GM21526 (cell line): ENCODE data around the gene MED12L.

Experiments
- ATAC-seq: cut with Tn5 transposase; IDR thresholded peaks from one replicate; pipeline ENCODE4 v1.9.1; 2021; ENCODE audit warnings: moderate library complexity; ENCODE audit not compliant: unreplicated experiment, low FRiP score

Gene MED12L

GRCh38 chr3:151086484-151087456, 1.3 kb downstream of the MED12L start:
- ATAC-seq, result peak; percentile 73

GRCh38 chr3:151087648-151088047, 2.2 kb downstream of the MED12L start:
- ATAC-seq, result no peak

- ATAC-seq, result no peak
These were observed 6.4 kb downstream of the MED12L start for GRCh38 chr3:151091685-151092345.

- no peak for ATAC-seq
These were observed 7.7 kb downstream of the MED12L start for GRCh38 chr3:151093148-151093547.

- ATAC-seq, result peak; percentile 64
These were observed 8.4 kb downstream of the MED12L start for GRCh38 chr3:151093905-151094304.

- no peak for ATAC-seq
These were observed 11.3 kb downstream of the MED12L start for GRCh38 chr3:151096716-151097115.

- no peak for ATAC-seq
These were observed 14.6 kb downstream of the MED12L start for GRCh38 chr3:151100076-151100475.

- no peak for ATAC-seq
These were observed 16.0 kb downstream of the MED12L start for GRCh38 chr3:151101270-151101969.

GRCh38 chr3:151106311-151106710, 20.8 kb downstream of the MED12L start:
- no peak for ATAC-seq

- no peak for ATAC-seq
These were observed 21.7 kb downstream of the MED12L start for GRCh38 chr3:151107177-151107576.

GRCh38 chr3:151107701-151108100, 22.2 kb downstream of the MED12L start:
- no peak for ATAC-seq

GRCh38 chr3:151109286-151109800, 23.9 kb downstream of the MED12L start:
- no peak for ATAC-seq

DNA sequence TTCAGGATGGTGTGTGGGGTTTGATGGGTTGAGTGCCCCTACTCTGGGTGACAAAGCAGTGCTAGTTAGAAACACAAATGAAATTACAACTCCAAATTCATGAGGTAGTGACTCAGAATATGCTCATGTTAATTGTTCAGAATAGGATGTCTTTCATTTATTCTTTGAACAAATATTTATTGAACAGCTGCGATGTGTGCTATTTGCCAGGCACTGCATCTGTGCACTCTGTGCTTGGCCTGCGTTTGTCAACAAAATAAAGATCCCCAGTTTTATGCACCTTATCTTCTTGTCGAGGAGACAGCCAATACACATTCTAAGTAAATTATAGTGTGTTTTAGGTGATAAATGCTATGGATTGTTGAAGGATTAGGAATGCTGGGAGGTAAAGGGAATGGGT, 27.3 kb downstream of the MED12L start:
- ATAC-seq, result no peak

GRCh38 chr3:151113343-151113742, 27.9 kb downstream of the MED12L start:
- no peak for ATAC-seq

- ATAC-seq, result no peak
These were observed 31.6 kb downstream of the MED12L start for GRCh38 chr3:151117047-151117446.

- ATAC-seq, result no peak
These were observed 33.7 kb downstream of the MED12L start for GRCh38 chr3:151119188-151119587.

- no peak for ATAC-seq
These were observed 34.9 kb downstream of the MED12L start for GRCh38 chr3:151120409-151120808.

GRCh38 chr3:151121016-151121415, 35.6 kb downstream of the MED12L start:
- ATAC-seq, result no peak

GRCh38 chr3:151123827-151124226, 38.4 kb downstream of the MED12L start:
- ATAC-seq, result no peak

DNA sequence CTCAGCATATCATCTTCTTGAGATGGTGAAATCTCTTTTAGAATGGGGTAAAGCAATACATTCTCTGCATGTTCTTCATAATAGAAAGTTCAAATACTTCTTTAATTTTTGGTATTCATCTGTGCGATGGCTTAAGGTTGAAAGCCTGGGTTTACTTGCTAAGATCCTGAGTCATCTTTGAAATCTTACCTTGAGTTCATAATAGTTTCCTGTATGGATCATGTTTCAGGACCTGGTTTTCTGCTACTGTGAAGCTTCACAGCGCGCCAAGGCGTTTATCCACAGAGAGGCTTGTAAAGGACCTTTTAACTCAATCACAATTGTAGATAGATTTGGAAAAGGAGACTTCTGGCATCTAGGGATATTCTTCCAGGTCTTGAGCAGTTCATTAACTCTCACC, 39.0 kb downstream of the MED12L start:
- no peak for ATAC-seq

DNA sequence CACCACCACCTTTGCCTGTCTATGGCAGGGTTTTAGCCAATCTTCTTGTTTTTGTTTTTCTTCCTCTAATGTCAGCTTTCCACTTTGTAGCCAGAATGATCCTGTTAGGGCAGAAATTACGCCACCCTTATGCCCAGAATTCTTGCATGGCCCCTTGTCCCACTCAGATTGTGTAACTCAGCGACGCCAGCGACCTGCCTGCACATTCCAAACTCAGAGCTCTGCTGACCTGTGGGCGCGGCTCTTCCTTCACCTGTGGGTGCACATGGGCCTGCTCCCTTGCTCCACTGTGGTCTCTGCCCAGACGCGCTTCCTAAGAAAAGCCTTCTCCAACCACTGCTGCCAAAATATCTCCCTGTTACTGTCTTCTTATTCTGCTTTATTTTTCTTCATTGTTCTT, 45.0 kb downstream of the MED12L start:
- ATAC-seq, result no peak
